Ovary (tissue), 9 donors: Measurements from ENCODE around the gene ATP13A2. TPM values are rescaled to one million over a fixed set of nuclear protein-coding genes. Genes with fewer than 3 reads are reported as not detected.

Experiments
- DNase-seq, 5 donors: peaks; one replicate each; pipeline ENCODE4 v3.0.0-alpha.2; 2019 to 2020
- H3K27ac ChIP-seq, 2 donors: fragments of 200-600 bp; one replicate each; pipeline versions ENCODE4 v1.5.1 to v1.8.0; 2019 to 2022
- H3K27me3 ChIP-seq: fragments of 200-600 bp; one replicate; pipeline ENCODE4 v1.8.0; 2022
- H3K36me3 ChIP-seq: fragments of 200-600 bp; sonication (generic); one replicate; pipeline ENCODE4 v1.5.1; 2019
- H3K4me1 ChIP-seq: one replicate; pipeline ENCODE4 v1.8.1; 2013; ENCODE audit warnings: mild to moderate bottlenecking, moderate library complexity; ENCODE audit not compliant: insufficient read depth
- H3K4me3 ChIP-seq: fragments of 200-600 bp; sonication (generic); one replicate; pipeline ENCODE4 v1.5.1; 2017
- H3K9me3 ChIP-seq, 2 donors: fragments of 200-600 bp in 1 of 2; sonication (generic) in 1 of 2; one replicate each; pipeline versions ENCODE4 v1.5.1 to v1.8.1; 2013 to 2019; ENCODE audit warnings: mild to moderate bottlenecking in 1 of 2, moderate library complexity in 1 of 2
- CTCF ChIP-seq, 3 donors: fragments of 450-650 bp in 2 of 3; fragments of 200-600 bp in 1 of 3; IDR thresholded peaks; one replicate each; pipeline versions ENCODE4 v1.5.1 to v1.8.0; 2016 to 2022; ENCODE audit warnings: antibody characterized with exemption in 3 of 3, mild to moderate bottlenecking in 1 of 3
- EP300 ChIP-seq: sonication (generic); formaldehyde crosslinking; IDR thresholded peaks from one replicate; pipeline ENCODE4 v1.6.1; 2017; ENCODE audit warnings: antibody characterized with exemption
- POLR2A ChIP-seq: fragments of 450-650 bp; IDR thresholded peaks from one replicate; pipeline ENCODE4 v1.6.1; 2017; ENCODE audit warnings: antibody characterized with exemption, mild to moderate bottlenecking, moderate library complexity
- WGBS, 3 donors: extraction: QIAGEN DNeasy Blood & Tissue Kit in 1 of 3; methylation state at CpG; one replicate each; pipeline versions ENCODE4 v1.1.5 to v1.1.7; 2013 to 2017; 5-methylcytosine and 5-hydroxymethylcytosine counted together
- intact Hi-C, 4 donors: fragments of 100-400 bp; cut with DNase I; formaldehyde crosslinking; loops; one replicate each; pipeline versions ENCODE4 v1.11.0 to v1.15.1; 2022 to 2023
- polyA plus RNA-seq, 2 donors: library from polyadenylated mRNA; stranded (reverse); fragments of 200-250 nt in 1 of 2; fragments of 350-450 nt in 1 of 2; fragmentation: Illumina TruSeq in 1 of 2; extraction: RNeasy Lipid Tissue Mini Kit (QIAGEN cat#74804) in 1 of 2; gene quantifications; one replicate each; pipeline ENCODE4 v1.2.3, GENCODE V29; 2013 to 2014
- total RNA-seq, 7 donors: library from RNA; depleted of rRNA in 2 of 7; stranded (reverse); fragments of >200 nt in 2 of 7; fragmentation: NEBNext Ultra II Directional in 3 of 7; extraction: Animal tissue kit (Norgen Biotek cat#: 25700) in 3 of 7; gene quantifications; one replicate each; pipeline versions ENCODE4 v1.1.0 to v1.2.4, GENCODE V29; 2016 to 2023
- donor health status: DM: no; HTN: no; CAD: no; lungs with moderate emphysema.
- donor health status: DM: no; HTN: no; CAD: no.
- donor health status: Bipolar disorder and iron deficiency.
- donor health status: DM: yes; HTN: yes; CAD: no.
- donor health status: DM: no; HTN: no; CAD: no.
- donor health status: DM: yes; HTN: yes; CAD: no.

Gene ATP13A2
- total and polyA plus RNA-seq, 9 donors: 8.8 to 24.1 (median 18.7) TPM

DNA sequence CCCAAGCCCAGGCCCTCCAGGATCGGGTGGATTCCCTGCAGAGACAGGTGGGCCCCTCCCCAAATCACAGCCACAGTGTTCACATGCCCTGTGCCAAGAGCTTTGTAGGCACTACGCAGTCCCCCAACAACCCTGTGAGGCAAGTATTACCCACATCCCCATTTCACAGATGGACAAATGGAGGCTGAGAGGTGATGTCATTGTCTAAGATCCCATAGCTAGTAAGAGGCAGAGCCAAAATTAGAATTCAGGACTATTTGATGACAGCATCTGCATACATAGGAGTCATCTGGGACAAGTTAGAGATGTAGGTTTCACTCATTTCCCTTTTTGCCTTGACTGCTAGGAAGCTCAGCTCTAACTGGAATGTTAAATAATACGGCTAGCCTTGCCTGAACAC is 43.4 kb downstream of the ATP13A2 start:
- TF ChIP-seq POLR2A (no peak), CTCF (IDR thresholded peaks at IDR 0.05) (no peak), EP300 (no peak)
- Histone ChIP-seq H3K4me3 (no peak overlapping the region), H3K36me3 (no peaks in the 10 kb centered on the region), H3K27ac (peak overlapping the region in 1 of 2 donors; percentile 20), H3K9me3 (no peaks in the 10 kb centered on the region), H3K27me3 (no peaks in the 10 kb centered on the region), H3K4me1 (peaks cover 14% of the 10 kb centered on the region)
- whole genome bisulfite sequencing, 3 donors: 95 to 97% (median 97%) methylated on average over 3 of the region's 3 CpGs
- no peak for DNase-seq
- intact Hi-C loops: no loop called here

DNA sequence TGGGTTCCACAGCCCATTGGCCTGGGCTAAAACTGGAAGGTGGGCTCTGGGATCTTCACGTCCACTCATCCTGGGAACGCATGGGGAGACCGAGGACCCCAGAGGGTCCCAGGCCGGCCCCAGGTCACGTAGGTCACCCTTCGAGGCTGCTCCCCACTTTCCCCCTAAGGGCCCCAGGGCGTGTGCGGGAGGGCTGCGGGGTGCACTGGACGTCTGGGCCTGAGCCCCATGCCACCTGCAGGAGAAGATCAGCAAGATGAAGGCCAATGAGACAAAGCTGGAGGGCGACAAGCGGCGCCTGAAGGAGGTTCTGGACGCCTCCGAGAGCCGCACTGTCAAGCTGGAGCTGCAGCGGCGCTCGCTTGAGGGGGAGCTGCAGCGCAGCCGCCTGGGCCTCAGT is 43.8 kb downstream of the ATP13A2 start:
- TF ChIP-seq EP300 (no peak), POLR2A (no peak), CTCF (IDR thresholded peaks at IDR 0.05) (no peak)
- intact Hi-C loops: no loop called here
- H3K27ac ChIP-seq: peak overlapping the region in 1 of 2 donors; percentile 20

DNA sequence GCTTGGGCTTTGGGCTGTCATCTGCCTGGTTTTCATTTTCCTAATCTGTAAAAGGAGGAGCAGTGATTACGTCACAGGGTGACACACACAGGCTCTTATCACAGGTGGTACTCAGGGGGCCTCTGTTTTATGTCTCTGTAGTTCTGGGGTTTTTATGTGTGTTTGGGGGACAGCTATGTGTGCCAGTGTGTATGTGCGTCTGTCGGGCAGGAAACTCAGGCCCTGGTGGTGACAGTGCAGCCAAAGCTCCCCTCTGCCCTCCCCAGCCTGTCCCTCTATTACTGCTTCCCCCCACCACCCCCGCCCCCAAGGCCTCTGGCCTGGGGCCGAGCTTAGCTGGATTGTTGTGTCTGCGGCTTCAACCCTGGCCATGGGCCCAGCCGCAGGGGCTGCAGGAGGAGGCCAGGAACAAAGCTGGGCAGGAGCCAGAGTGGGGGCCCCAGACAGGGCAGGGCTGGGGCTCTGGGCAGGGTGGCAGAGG is 44.6 kb downstream of the ATP13A2 start:
- 0 to 7% (median 4%) methylated on average over 7 of the region's 7 CpGs for WGBS, 3 donors
- Histone ChIP-seq H3K9me3 (no peaks in the 10 kb centered on the region), H3K4me1 (peaks cover 14% of the 10 kb centered on the region), H3K27me3 (no peaks in the 10 kb centered on the region), H3K27ac (peak overlapping the region in 1 of 2 donors; percentile 20), H3K36me3 (no peaks in the 10 kb centered on the region), H3K4me3 (no peak overlapping the region)
- intact Hi-C loops: no loop called here
- DNase-seq: peak; percentile 88 to 96 (median 93)
- TF ChIP-seq CTCF (IDR thresholded peaks at IDR 0.05) (no peak), POLR2A (no peak), EP300 (no peak)

More for the DNA sequence above, 43.8 kb downstream of the ATP13A2 start:
- Histone ChIP-seq H3K36me3 (no peaks in the 10 kb centered on the region), H3K4me1 (peaks cover 14% of the 10 kb centered on the region), H3K9me3 (no peaks in the 10 kb centered on the region), H3K27me3 (no peaks in the 10 kb centered on the region), H3K4me3 (no peak overlapping the region)
- 86 to 91% (median 88%) methylated on average over 20 to 21 of the region's 21 CpGs for WGBS, 3 donors
- no peak for DNase-seq

- 95 to 97% (median 96%) methylated on average over 22 of the region's 22 CpGs for WGBS, 3 donors
- intact Hi-C loops: no loop called here
- H3K27me3 ChIP-seq: no peaks in the 10 kb centered on the region
- no peak overlapping the region for H3K4me3 ChIP-seq
- no peaks in the 10 kb centered on the region for H3K36me3 ChIP-seq
- H3K4me1 ChIP-seq: peaks cover 12% of the 10 kb centered on the region
- no peaks in the 10 kb centered on the region for H3K9me3 ChIP-seq
- no peak for DNase-seq
- H3K27ac ChIP-seq: no peak overlapping the region
- TF ChIP-seq EP300 (no peak), POLR2A (no peak), CTCF (IDR thresholded peaks at IDR 0.05) (no peak)
Measured at GRCh38 chr1:16966282-16966681, 45.4 kb downstream of the ATP13A2 start.
